NCI-H1694 treated with DMSO at 0.1 percent for 48 hours (cell line): ENCODE measurements around the gene ASPG.

Experiments
- DNase-seq: peaks from one replicate; lab custom pipeline; 2025; lab: John Stamatoyannopoulos, UW

The ASPG gene

DNA sequence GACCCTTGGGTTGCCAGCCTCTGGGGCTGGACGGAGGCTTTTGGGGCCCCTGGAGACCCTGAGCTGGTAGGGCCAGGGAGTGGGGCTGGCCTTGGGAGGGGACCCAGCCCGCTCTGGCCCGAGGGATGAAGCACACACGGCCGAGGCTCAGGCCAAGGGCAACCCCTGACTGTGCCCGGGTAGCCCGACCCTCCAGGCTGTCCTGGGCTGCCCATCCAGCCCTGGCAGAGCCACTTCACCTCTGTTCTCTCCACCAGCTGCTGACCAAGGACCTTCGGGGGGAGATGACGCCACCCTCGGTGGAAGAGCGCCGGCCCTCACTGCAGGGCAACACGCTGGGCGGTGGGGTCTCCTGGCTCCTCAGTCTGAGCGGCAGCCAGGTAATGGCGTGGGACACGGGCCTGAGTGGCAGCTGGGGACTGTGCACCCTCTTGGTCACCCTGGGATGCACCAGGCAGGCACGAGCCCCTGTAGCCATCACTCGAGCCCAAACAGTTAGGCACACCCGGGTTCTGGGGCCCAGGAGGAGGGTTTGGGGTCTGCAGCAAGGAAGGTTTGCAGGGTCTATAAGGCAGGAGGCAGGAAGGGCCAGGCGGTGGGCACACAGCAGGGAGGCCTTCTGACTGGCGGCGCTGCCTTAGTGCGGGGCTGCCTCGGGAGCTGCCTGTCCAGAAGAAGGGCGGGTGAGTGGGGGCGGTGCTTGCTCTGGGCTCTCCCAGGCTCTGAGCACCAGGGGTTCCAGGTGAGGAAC, 19.7 kb downstream of the ASPG start:
- no peak for DNase-seq

DNA sequence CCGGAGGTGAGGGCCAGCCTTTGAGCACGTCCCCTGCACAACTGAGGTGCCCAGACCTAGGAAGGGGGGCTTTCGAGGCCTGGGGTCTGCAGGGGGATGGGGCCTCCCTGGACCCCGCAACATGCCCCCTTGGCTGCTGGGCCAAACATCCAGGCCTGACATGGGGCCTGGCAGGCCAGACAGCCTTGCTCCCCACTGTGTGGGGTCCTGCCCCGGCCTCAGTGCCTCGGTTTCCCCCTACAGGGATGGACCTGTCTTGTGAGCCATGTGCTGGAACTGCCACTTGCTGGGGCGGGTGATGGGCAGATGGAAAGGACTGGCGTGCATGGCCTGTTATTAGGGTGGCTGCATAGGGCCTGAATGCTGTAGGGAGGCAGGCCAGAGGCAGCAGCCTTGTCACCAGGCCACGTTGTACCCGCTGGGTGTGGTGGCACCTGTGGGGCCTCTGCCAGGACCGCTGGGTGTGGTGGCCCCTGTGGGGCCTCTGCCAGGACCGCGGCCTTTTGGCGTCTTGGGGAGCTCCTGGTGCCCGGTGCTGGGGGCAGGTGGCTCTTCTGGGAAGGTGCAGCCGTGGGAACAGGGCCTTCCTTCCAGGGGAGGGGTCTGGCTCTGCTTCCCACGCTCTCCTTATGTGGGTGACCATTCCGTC, 20.4 kb downstream of the ASPG start:
- no peak for DNase-seq

DNA sequence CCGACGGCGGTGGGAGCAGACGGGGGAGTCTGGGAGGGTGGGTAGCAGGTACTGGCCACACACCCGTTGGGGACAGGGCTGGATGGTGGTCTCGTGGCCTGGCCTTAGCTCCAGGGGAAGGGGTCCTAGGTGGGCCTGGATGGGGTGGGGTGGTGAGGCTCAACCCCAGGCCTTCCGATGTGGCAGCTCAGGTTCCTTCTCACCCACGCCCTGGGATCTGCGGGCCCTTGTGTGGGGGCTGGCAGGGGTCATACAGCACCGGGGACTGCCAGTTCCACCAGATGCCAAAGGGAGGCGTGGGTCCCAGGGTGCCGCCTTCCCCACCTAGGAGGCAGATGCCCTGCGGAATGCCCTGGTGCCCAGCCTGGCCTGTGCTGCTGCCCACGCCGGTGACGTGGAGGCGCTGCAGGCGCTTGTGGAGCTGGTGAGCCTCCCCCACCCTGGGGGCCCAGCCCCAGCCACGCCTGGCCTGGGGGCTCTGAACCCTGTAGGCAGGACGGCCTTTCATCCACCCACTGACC, 21.0 kb downstream of the ASPG start:
- DNase-seq = no peak

DNA sequence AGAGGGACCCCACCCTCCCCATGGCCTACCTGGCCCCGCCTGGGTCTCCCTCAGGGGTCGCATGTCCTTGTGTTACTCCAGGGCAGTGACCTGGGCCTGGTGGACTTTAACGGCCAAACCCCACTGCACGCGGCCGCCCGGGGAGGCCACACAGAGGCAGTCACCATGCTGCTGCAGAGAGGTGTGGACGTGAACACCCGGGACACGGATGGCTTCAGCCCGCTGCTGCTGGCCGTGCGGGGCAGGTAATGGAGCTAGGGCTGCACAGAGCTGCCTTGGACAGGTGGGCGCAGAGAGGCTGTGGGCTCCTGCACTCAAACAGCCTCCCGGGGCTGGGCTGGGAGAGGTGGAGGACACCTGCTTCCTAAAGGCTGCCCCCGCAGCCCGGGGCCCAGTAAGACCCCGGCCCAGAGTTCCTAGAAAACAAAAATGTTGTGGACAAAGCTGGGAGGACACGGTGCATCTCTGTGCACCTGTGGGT, 21.6 kb downstream of the ASPG start:
- no peak for DNase-seq

DNA sequence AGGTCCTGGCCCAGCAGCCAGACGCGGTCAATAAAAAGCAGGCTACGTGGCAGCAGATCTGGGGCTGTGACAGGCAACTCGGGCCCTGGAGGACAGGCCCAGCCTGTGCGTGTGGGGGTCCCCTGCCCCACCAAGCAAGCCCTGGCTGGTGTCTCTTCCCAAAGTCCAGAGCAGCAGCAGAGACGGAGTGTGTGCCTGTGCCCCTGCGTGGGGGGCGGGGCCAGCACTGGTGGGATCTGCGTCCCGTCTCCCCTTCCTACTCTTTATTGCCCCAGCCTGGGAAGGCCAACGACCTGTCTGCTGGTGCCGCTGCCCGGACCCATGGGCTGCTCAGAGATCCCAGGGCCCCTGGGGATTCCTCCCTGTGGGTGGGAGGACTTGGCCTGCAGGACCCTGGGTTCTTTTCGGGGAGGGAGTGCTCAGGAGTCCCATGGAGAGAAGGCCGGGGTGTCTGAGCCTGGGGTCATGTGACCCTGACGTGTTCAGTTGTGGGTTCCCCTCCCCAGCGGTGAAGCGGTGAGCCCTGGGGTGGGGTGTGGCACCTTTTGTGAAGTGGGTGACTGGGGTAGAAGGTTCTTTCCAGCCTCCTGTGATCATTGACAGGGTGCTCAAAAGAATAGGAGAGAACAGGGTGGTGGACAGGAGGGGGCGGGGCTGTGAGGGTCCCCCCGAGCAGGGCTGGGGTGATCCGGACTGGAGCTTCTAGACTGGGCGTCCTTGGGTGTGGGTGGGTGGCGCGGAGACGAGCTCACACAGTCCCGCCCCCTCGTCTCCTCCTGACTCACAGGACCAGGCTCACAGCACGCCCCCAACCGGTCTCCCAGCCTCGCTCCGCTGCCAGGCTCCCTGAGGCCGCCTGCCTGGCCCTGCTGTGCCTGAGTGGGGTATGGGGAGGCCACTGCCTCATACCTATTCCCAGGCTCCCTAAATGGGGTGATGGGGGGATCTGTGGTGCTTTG, 22.4 kb downstream of the ASPG start:
- no peak for DNase-seq

DNA sequence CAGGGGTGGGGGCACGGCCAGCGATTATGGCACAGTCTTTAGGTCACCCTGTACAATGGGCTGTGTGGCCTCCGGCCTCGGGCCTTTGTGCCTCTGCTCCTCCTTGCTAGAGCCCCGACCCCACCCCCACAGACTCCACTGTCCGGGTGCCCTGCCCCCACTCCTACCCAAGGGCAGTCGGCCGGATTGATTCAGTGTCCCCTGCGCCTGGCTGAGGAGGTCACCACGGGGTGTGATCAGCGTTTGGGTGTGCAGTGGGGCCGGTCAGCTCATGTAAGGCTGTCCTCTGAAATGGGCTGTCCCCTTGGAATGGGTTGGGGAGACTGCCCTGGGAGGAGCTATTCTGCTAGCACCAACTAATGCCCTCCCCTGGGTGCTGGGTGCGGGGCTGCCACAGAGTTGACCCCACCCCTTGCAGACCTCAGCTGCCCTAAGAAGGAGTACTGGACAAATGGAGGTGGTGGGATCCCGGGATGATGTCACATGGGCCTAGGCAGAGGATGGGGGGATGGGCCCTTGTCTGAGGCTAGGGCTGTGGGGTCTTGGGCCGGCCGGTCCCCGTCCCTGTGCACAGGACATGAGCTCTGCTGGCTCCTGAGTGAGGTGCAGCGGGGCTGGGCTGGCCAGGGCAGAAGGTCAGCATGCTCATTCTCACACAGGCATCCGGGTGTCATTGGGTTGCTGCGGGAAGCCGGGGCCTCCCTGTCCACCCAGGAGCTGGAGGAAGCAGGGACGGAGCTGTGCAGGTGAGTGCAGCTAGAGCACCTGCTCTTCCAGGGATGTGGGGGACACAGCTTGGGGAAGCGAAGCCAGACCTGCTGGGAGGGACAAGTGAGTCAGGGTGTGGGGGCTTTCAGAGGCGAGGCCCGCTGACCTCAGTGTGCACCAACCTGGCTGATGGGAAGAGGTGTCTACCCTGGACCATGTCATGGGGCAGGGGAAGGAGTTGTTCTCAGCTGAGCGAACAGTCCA, 23.4 kb downstream of the ASPG start:
- DNase-seq = no peak

DNA sequence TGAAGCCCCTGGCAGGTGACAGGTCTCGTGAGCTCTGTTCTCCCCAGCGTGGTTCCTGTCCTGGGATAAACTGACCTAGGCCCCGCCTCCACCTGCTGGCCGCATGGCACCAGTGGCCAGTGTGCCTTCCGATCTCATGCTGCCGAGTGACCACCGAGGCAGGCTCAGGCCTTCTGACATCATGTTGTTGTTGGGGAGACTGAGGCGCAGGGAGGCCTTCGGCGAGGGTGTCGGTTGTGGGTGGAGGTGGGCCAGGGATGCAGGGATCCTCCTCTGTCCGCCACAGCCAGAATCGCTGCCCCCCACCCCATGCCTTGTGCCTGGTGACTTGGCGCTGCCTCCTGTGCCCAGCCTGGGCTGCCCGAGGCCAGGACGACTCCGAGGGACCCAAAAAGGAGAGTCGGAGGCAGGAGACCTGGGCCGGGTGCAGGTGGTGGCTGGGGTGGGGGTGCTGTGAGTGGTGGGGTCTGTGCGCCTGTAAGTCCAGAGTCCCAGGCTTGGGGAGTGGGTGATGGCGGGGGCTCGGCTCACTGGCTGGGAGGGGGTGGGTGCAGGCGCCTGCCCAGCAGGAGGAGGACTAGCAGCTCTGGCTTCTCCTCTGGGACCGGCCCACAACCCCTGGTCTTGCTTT, 24.3 kb downstream of the ASPG start:
- DNase-seq = no peak

DNA sequence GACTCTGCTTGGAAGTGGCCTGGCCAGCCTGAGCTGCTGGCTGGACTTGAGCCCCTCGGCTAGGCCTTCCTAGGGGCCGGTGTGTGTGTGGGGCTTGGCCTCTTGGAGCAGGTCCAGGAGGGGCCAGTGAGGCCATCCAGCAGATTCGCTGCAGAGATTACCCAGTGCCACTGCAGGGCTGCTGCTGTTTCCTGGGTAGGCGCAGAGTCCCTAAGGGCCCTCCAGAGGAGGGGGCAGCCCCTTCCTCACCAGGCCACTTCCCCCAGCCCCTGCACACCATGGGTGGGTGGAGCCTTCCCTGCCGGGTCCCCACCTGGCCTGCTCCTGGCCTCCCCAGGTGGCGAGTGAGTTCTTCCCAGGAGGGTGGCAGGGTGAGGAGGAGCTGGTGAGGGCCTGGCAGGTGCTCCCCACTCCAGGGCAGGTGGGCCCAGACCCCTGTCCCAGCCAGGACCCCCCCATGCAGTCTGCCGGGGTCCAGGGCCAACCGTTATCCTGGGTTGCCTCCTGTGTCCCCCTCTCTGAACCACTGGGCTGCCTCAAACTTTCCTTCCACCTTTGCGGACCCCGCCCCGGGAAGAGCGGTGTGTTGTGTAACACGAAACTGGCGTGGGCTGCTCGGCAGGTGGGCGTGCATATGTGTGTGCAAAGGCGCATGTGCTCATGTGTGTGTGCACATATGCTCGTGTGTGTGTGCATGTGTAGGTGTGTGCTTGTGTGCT, 25.1 kb downstream of the ASPG start:
- DNase-seq = no peak

DNA sequence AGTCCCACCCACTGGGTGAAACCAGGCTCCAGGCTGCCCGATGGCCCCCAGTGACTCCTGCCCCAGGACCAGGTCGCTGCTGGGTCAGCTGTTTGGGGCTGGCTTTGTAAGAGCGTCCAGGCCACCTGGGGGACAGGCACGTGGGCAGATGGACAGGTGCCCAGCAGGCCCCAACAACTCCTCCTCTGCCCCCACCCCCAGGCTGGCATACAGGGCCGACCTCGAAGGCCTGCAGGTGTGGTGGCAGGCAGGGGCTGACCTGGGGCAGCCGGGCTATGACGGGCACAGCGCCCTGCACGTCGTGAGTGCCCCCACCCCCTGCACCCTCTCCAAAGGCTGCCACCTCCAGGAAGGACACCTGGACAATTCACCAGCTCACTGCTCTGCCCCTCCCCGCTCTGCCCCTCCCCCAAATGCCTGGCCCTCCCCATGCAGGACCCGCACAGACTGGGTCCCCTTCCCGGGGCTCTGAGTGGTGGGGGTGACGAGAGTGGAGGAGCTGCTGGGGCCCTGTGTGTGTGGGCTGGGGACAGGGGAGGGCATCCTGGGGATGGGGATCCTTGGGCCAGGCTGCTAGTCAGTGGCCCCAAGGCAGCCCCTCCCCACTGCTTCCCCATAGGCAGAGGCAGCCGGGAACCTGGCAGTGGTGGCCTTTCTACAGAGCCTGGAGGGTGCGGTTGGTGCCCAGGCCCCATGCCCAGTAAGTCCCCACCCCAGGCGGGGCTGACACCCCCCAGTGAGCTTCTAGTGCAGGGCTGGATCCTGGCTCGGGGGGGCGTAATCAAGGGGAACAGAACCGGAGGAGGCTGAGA, 26.0 kb downstream of the ASPG start:
- DNase-seq = no peak

DNA sequence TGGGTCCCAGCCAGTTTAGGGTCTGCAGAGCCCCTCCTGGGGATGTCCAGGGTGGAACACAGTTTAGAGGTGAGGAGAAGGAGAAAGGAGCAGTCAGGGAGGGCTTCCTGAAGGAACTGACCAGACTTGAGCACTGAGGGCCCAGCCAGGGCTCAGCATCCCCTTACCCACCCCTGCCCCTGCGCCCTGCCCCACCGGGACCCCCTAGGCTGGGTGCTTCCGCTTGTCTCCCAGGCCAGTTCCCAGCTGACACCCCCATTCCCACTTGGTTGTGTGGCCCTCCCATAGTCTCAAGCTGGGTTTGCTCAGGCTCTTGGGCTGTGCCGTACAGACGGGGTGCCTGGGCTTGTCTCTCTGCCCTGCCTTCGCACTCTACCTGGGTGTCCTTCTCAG, 26.6 kb downstream of the ASPG start:
- DNase-seq = no peak

DNA sequence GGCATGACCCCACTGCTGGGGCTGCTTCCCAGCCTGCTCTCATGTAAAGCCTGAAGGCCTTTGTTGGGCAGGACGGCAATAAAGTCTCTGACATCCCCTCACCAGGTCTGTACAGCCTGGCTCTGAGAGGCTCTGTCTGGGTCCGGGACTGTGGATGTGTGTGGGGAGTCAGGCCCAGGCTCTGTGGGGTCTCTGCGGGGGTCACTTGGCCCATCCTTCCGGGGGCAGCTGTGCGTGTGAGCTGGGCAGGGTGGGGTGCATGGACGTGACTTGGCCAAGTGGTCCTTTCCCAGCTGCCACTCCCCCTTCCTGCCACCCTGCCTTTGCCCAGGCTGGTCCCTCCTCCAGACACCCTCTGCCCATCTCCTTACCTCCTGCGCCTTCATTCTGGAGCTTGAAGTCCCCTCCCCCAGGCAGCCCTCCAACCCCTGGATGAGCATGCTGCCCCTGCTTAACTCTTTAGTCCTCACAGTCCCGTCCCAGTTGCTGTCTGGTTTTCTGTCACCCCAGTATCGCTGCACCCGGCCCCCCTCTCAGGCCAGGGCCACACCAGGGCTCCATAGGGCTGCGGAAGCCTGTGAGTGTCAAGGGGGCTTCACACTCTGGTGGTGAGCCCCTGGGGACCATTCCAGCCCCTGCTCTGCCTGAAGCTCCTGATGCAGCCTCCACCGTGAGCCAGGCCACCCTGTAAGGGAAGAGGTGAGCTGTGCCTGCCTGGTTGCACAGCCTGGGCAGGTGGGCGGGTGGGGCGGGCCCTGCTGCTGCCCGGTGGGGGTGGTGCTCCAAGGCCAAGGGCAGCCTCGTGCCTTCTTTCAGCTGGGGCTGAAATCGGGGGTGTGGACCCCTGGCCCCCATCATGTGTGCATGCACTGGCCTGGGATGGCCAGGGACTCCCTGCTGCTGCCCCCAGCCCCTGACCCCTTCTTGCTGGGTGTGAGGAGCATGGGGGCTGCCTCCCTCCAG, 27.4 kb downstream of the ASPG start:
- no peak for DNase-seq

DNA sequence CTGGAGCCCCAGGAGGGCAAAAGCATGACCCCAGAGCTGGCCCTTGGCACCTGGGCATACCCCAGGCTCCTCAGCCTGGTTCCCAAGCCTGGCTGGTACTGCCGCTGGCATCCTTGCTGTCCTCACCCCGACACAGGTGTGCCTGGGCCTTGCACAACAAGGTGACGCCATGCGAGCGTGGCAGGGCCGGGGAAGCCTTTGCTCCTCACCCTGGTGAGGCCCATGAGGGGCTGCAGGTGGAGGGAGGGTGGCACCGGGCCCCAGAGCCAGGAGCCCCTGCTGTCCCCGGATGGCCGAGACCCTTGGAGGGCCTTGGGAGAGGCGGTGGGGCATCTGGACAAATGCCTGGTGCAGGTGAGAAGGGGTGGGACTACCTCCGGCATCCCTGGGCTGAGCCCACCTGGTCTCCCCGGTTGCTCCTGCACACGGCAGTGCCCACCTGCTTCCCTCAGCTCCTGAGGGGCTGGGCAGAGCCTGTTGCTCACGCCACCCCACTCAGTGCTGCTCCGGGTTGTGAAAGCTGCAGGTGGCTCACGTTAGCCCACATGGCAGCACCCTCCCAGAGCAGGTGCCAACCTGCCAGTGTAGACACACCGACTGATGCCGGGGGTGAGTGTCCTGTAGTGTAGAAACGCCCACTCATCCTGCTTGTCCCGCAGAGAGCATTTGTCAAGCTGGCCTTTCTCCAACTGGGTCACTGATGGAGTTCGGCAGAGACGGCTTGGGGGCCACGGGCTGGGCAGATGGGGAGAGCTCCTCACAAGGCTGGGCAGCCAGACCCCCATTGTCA, 28.3 kb downstream of the ASPG start:
- DNase-seq = no peak

DNA sequence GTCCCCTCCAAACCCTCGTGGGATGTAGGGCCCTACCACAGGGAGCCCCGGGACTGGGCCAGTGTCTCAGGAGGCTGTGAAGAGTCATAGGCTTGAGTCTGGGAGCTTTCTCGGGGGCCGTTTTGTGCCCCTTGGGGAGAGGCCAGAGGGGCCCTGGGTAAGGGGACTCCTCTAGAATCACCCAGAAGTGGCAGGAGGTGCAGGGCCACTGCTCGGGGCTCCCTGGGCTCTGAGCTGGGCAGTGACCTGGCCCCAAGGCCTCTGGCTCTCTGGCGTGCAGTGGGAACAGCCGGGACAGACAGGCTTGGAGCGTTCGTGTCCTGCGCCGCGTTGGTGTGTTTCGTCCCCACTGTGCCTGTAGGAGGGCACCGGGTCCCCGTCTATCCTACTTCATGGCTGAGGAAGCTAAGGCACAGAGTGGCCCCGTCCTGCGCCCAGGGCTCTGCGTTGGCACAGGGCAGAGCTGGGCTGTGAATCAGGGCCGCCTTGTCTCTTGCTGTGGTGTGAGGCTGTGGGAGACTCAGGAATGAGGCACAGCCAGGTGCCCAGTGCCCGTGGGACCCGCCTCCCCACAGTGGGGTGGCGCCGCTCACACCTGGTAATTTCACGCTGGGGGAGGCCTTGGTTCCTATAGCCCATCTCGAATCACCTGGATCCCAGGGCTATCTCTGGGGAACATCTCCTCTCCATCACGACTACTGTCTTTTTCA, 29.1 kb downstream of the ASPG start:
- no peak for DNase-seq

DNA sequence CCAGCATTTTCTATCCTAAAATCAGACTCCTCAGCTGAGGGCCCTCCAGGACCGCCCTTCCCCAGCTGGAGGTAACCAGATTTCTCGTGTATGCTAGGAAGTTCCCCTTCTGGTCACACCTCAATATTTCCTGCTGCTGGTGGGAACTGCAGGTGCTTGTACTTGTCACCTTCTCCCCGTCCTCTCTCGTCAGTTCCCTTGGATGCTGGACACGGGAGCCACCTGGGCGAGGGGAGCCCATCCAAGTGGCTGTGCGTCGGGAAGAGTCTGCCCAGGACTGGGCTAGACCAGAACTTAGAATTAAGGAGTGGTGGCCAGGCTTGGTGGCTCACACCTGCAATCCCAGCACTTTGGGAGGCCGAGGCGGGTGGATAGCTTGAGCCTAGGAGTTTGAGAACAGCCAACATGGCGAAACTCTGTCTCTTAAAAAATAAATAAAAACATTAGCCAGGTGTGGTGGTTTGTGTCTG, 29.7 kb downstream of the ASPG start:
- DNase-seq = no peak

DNA sequence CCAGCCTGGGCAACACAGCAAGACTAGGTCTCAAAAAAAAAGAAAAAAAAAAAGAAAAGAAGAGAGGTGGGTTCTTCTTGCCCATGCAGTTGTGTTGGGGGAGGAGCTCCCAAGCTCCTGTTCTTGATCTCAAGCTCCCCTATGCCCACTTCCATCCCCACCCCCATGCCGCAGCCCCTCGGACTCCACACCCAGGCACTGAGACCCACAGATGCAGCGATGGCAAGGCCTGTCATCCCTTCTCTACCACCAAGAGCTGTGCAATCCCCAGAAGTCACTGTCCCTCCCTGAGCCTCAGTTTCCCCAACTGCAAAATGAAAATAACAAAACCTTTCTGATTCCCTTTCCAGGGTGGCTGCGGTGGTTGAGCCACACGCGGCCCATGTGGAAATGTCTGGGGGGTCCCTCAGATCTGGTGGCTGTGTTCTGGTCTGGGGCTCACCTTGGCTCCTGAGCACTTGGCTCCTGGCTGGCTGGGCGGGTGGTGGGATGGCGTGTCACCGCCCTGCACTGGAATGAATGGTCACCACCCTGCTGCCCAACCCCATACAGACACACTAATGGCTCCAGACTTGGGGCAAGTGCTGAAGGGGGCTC, 30.3 kb downstream of the ASPG start:
- DNase-seq = no peak

DNA sequence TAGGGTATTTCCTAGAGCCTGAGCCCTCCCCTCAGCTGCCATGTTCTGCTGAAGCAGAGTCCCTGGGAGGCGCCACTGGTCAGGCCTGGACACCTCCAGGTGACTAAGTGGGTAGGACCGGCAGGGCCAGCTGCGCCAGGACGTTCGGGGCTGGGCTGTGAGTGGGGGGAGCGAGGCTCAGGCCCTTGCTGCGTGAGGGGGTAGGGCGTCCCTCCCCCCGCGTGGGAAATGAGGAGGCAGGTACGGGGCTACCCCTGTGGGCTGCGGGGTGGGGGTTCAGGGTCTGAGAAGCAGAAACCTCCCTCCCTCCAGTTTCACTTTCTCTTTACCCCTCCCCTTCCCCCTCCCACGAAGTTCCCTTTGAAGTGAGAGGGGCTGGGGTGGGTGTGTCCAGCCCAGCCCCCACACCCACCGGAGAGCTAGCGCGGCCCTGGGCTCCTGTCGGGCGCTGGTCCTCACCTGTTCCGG, 30.8 kb downstream of the ASPG start:
- DNase-seq = no peak
